Measurements from ENCODE around the gene NXNL1. TPM values are rescaled to one million over a fixed set of nuclear protein-coding genes. Genes with fewer than 3 reads are reported as not detected.
A peak's percentile ranks its signal among the peaks of the same experiment; 100 is the strongest.

The NXNL1 gene
- total and polyA plus RNA-seq, 8 donors, result 0.28 TPM; not detected in 7

DNA sequence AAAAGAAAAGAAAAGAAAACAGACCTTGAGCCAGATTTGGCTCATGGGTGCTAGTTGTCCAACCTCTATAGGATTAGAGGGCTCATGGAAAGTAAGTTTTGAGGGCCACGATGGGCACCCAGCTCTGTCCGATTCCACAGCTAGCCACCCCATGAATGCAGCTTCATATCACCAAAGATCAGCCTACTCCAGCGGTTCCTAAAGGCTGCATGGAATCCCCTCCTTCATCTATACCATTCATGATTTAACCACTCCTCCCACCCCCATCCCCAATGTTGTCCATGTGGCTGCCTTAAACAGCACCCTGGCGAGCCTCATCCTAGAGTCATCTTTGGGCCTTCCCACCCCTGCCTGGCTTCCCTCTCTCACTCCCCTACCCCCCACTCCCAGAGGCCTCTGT is 38.8 kb downstream of the NXNL1 start:
- Histone ChIP-seq H3K9me3 (no peaks in the 10 kb centered on the region), H3K27me3 (no peaks in the 10 kb centered on the region), H3K27ac (no peak overlapping the region), H3K4me1 (peaks cover 5 to 13% of the 10 kb centered on the region in 2 donors), H3K4me3 (no peak overlapping the region), H3K36me3 (peaks cover 0 to 10% of the 10 kb centered on the region in 2 donors)
- TF ChIP-seq, protein P1, sequence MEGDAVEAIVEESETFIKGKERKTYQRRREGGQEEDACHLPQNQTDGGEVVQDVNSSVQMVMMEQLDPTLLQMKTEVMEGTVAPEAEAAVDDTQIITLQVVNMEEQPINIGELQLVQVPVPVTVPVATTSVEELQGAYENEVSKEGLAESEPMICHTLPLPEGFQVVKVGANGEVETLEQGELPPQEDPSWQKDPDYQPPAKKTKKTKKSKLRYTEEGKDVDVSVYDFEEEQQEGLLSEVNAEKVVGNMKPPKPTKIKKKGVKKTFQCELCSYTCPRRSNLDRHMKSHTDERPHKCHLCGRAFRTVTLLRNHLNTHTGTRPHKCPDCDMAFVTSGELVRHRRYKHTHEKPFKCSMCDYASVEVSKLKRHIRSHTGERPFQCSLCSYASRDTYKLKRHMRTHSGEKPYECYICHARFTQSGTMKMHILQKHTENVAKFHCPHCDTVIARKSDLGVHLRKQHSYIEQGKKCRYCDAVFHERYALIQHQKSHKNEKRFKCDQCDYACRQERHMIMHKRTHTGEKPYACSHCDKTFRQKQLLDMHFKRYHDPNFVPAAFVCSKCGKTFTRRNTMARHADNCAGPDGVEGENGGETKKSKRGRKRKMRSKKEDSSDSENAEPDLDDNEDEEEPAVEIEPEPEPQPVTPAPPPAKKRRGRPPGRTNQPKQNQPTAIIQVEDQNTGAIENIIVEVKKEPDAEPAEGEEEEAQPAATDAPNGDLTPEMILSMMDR (IDR thresholded peaks at IDR 0.05), result no peak
- ATAC-seq, result no peak
- peak in 1 of 4 donors; percentile 24 for DNase-seq
- intact Hi-C loops (cut with DNase I), result no loop called here

DNA sequence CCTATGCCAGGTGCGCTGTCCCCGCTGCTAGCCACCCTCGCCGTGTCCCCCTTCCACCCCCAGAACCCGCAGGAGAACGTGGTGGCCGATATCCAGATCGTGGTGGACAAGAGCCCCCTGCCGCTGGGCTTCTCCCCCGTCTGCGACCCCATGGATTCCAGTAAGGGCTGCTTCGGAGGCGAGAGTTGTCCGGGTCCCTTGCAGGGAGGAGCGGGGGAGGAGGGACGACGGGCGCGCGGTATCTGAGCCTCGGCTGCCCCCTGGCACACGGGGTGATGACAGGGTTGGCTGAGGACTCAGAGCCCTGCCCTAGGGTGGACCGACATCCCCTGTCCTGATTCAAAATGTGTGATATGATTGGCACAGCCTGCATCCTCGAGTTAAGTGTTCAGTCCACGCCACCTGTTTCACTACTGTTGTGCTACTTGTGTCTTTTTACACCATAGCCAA is 40.2 kb downstream of the NXNL1 start:
- Histone ChIP-seq H3K9me3 (no peaks in the 10 kb centered on the region), H3K4me1 (peaks cover 5 to 13% of the 10 kb centered on the region in 2 donors), H3K27ac (peak overlapping the region; percentile 57 to 85), H3K27me3 (no peaks in the 10 kb centered on the region), H3K4me3 (peak overlapping the region; percentile 79 to 84), H3K36me3 (peaks cover 0 to 13% of the 10 kb centered on the region in 2 donors)
- DNase-seq (peak in 3 of 4 donors; percentile 35 to 82 (median 48)), ATAC-seq (peak; percentile 49)
- TF ChIP-seq, protein P1 (IDR thresholded peaks at IDR 0.05), result no peak
- intact Hi-C loops (cut with DNase I), result no loop called here

DNA sequence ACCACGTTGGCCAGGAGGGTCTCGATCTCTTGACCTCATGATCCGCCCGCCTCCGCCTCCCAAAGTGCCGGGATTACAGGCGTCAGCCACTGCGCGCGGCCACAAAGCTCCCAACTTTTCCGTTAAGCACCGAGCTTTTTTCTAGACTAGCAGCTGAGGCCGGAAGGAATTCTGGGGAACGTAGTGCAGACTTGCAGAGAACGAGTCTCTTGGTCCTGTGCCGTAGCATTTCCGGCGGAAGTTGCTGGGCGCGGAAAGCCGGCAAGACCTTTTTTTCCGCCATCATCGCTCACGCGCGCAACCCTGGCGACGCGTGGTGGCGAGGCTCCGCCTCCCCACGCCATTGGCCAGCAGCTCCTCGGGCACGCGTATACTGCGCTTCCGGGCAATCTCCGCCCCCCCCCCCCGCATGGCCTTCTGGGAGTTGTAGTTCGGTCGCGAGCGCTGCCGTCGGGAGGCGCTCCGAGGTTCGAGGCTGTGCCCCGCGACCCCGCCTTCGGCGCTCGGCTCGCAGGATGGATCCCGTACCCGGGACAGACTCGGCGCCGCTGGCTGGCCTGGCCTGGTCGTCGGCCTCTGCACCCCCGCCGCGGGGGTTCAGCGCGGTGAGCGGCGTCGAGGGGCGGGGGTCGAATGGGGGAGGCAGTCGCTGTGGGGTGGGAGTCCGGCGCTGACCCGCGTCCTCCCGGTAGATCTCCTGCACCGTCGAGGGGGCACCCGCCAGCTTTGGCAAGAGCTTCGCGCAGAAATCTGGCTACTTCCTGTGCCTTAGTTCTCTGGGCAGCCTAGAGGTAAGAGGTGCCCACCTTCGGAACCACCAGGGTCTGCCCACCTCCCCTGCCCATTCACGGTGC is 40.9 kb downstream of the NXNL1 start, which contains the start of gene MVB12A:
TSS of gene MVB12A (plus strand) at position 427 of the 854 bp plus-strand sequence. CDS start at position 516, 89 bp downstream.
- peak within 1 kb of the TSS; percentile 79 to 84 for H3K4me3 ChIP-seq
- H3K27ac ChIP-seq, result peak within 1 kb of the TSS; percentile 85 to 87
- H3K9me3 ChIP-seq, result no peaks in the 10 kb centered on the region
- ATAC-seq (peak; percentile 99), DNase-seq (peak; percentile 98 to 100 (median 99))
- peaks cover 0 to 18% of the 10 kb centered on the region in 2 donors for H3K36me3 ChIP-seq
- intact Hi-C loops (cut with DNase I), result no loop called here
- H3K27me3 ChIP-seq, result no peaks in the 10 kb centered on the region
- H3K4me1 ChIP-seq, result peaks cover 5 to 13% of the 10 kb centered on the region in 2 donors
- TF ChIP-seq, protein P1 (IDR thresholded peaks at IDR 0.05), result peak in 1 of 2 donors; percentile 11

DNA sequence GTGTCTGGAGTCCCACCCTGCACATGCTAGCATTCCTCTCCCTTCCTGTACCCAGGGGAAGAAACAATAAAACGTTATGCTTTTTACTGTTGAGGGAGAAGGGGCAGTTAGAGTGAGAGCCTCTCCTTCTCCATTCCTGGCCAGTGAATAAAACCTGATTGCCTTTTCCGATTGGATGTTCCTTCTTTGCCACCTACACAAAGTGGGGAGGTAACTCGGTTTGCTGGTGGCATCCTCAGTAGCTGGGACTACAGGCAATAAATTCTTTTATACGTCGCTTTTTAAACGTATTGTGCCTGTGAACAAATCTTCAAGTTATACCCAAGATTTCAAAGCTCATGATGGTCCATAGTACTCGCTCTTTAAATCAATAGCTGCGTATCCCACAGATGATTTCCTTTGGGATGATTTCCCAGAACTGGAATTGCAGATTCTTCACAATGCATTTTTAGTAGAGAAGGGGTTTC is 41.5 kb downstream of the NXNL1 start:
- H3K4me1 ChIP-seq, result peaks cover 5 to 13% of the 10 kb centered on the region in 2 donors
- H3K27me3 ChIP-seq, result no peaks in the 10 kb centered on the region
- H3K36me3 ChIP-seq, result peaks cover 0 to 24% of the 10 kb centered on the region in 2 donors
- no peak for DNase-seq
- peak overlapping the region; percentile 79 to 84 for H3K4me3 ChIP-seq
- H3K9me3 ChIP-seq, result no peaks in the 10 kb centered on the region
- TF ChIP-seq, protein P1 (IDR thresholded peaks at IDR 0.05), result no peak
- intact Hi-C loops (cut with DNase I), result no loop called here
- peak overlapping the region; percentile 85 to 87 for H3K27ac ChIP-seq
- ATAC-seq, result no peak

DNA sequence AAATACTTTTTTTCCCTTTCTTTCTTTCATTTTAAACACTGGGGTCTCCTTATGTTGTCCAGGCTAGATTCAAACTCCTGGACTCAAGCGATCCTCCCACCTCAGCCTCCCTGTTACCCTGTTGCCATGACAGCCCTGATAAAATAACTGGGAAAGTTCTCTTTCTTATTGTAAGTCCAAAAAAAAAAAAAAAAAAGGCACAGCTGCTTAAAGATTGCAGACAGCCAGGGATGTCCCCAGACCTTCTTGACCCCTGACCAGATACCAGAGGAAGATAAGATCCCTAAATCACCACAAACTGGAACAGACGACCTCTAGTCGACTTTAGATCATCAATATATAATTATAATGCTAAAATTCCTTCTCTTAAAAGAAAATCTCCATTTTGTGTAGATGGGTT is 42.0 kb downstream of the NXNL1 start:
- ATAC-seq (no peak), DNase-seq (no peak)
- Histone ChIP-seq H3K27ac (peak overlapping the region in 1 of 2 donors; percentile 87), H3K4me1 (peaks cover 5 to 15% of the 10 kb centered on the region in 2 donors), H3K4me3 (peak overlapping the region in 1 of 2 donors; percentile 84), H3K9me3 (no peaks in the 10 kb centered on the region), H3K36me3 (peaks cover 0 to 25% of the 10 kb centered on the region in 2 donors), H3K27me3 (no peaks in the 10 kb centered on the region)
- TF ChIP-seq, protein P1 (IDR thresholded peaks at IDR 0.05), result no peak
- intact Hi-C loops (cut with DNase I), result no loop called here

Measured in left lung (tissue), 10 donors.